K562 (cell line): ENCODE measurements around the gene TIMM44.

Source experiments
- AFF4 ChIP-seq: sonication (generic); formaldehyde crosslinking; IDR thresholded peaks from 2 replicates; pipeline ENCODE4 v1.8.0; 2023; ENCODE audit warnings: mild to moderate bottlenecking, missing genetic modification reagents
- CREB1 ChIP-seq, 2 experiments: sonication (generic) in 1 of 2; formaldehyde crosslinking in 1 of 2; IDR thresholded peaks; 2 replicates each; pipeline versions ENCODE4 v1.6.1 to v1.8.0; 2012 to 2022; ENCODE audit warnings: inconsistent platforms in 1 of 2, mild to moderate bottlenecking in 1 of 2, missing genetic modification reagents in 1 of 2, moderate library complexity in 1 of 2
- CTCF ChIP-seq, 3 experiments: IDR thresholded peaks in 2 of 3; conservative IDR thresholded peaks in 1 of 3; 2 replicates each; pipeline ENCODE4 v1.5.1; 2011 to 2012; ENCODE audit warnings: low read length in 3 of 3, mild to moderate bottlenecking in 3 of 3, control low read depth in 2 of 3, improper control_type of control experiment in 1 of 3, inconsistent platforms in 1 of 3, low read depth in 1 of 3, mixed read lengths in 1 of 3, moderate library complexity in 1 of 3; ENCODE audit not compliant: insufficient read depth in 2 of 3
- EGR1 ChIP-seq: fragments of 450-650 bp; conservative IDR thresholded peaks from 2 replicates; pipeline ENCODE4 v1.6.1; 2017; ENCODE audit warnings: mild to moderate bottlenecking
- FOS ChIP-seq: IDR thresholded peaks from 3 replicates; pipeline ENCODE4 v1.6.1; 2011; ENCODE audit not compliant: insufficient read length; ENCODE audit errors: extremely low read depth
- JUND ChIP-seq, 2 experiments: IDR thresholded peaks; 2 replicates in 1 of 2; 3 replicates in 1 of 2; pipeline ENCODE4 v1.6.1; 2011; ENCODE audit warnings: borderline replicate concordance in 2 of 2, low read depth in 2 of 2, low read length in 2 of 2, improper control_type of control experiment in 1 of 2, missing biosample characterization in 1 of 2, missing genetic modification characterization in 1 of 2, missing genetic modification reagents in 1 of 2
- MAFK ChIP-seq: IDR thresholded peaks from 2 replicates; pipeline ENCODE4 v1.6.1; 2011; ENCODE audit warnings: low read length, improper control_type of control experiment
- MED1 ChIP-seq: sonication (generic); formaldehyde crosslinking; IDR thresholded peaks from 2 replicates; pipeline ENCODE4 v1.8.1; 2023; ENCODE audit warnings: missing genetic modification reagents, borderline replicate concordance
- NONO ChIP-seq, 2 experiments: fragments of 200-400 bp in 1 of 2; fragments of 450-650 bp in 1 of 2; formaldehyde crosslinking in 1 of 2; IDR thresholded peaks; 2 replicates each; pipeline ENCODE4 v1.6.1; 2017; ENCODE audit warnings: low read depth in 2 of 2, mild to moderate bottlenecking in 2 of 2, moderate library complexity in 2 of 2, low read length in 1 of 2
- SMAD4 ChIP-seq: fragments of 250-450 bp; sonication (Bioruptor Pico); conservative IDR thresholded peaks from 2 replicates; pipeline ENCODE4 v1.8.0; 2021; ENCODE audit warnings: inconsistent platforms, mild to moderate bottlenecking, moderate library complexity
- SNAPC5 ChIP-seq: fragments of 250-450 bp; sonication (Bioruptor Pico); IDR thresholded peaks from 2 replicates; pipeline ENCODE4 v1.8.0; 2021; ENCODE audit warnings: moderate library complexity, mild to moderate bottlenecking, inconsistent platforms
- THRB ChIP-seq: fragments of 450-650 bp; formaldehyde crosslinking; conservative IDR thresholded peaks from 2 replicates; pipeline ENCODE4 v1.4.0; 2022; ENCODE audit warnings: mild to moderate bottlenecking, missing genetic modification characterization
- ZNF407 ChIP-seq: fragments of 450-650 bp; IDR thresholded peaks from 2 replicates; pipeline ENCODE4 v1.6.1; 2016; ENCODE audit warnings: low read depth

GRCh38 chr19:7915250-7916102 is 28.0 kb downstream of the TIMM44 start:
- TF ChIP-seq CREB1 (IDR thresholded peaks at IDR 0.05) (no peak), CREB1 (CRISPR knock-in tag; IDR thresholded peaks at IDR 0.05) (no peak), MAFK (no peak), CTCF (IDR thresholded peaks at IDR 0.05 in 2 of 3, conservative IDR thresholded peaks at IDR 0.05 in 1 of 3; ENCODE audit: insufficient read depth in 2 of 3, low read depth in 1 of 3, low read length in 3 of 3) (no peak), THRB (no peak), NONO (IDR thresholded peaks at IDR 0.05; ENCODE audit: low read depth in 2 of 2, low read length in 1 of 2) (no peak), ZNF407 (no peak), MED1 (no peak), SMAD4 (no peak), EGR1 (no peak), AFF4 (CRISPR knock-in tag) (no peak), SNAPC5 (CRISPR knock-in tag) (no peak), FOS (no peak), JUND (IDR thresholded peaks at IDR 0.05; ENCODE audit: borderline replicate concordance, low read depth, low read length) (no peak), JUND (tag; IDR thresholded peaks at IDR 0.05; ENCODE audit: borderline replicate concordance, low read depth, low read length) (no peak)
